Pancreas (tissue), 10 donors: ENCODE data around the gene LLPH. TPM values are rescaled to one million over a fixed set of nuclear protein-coding genes. Genes with fewer than 3 reads are reported as not detected.

Experiments used
- ATAC-seq, 4 donors: fragments of 200-7000 bp; cut with Tn5 transposase; one replicate each; pipeline versions ENCODE4 v1.8.0 to v1.9.1; 2020; ENCODE audit warnings: mild to moderate bottlenecking in 4 of 4, moderate library complexity in 4 of 4
- DNase-seq, 6 donors: peaks; one replicate each; pipeline ENCODE4 v3.0.0-alpha.2; 2020
- FAIRE-seq: peaks from 2 replicates; lab custom pipeline; 2012; peaks lifted over from hg19 to GRCh38; lab: Jason Lieb, UNC
- H3K27ac ChIP-seq, 4 donors: fragments of 200-600 bp; sonication (generic); 1 replicate in 3 of 4; 2 replicates in 1 of 4; pipeline versions ENCODE4 v1.5.0 to v1.8.0; 2020
- H3K27me3 ChIP-seq, 4 donors: fragments of 200-600 bp; one replicate each; pipeline ENCODE4 v1.8.0; 2021
- H3K36me3 ChIP-seq, 3 donors: fragments of 200-600 bp; sonication (generic) in 1 of 3; one replicate each; pipeline versions ENCODE4 v1.5.0 to v1.8.0; 2020 to 2021
- H3K4me1 ChIP-seq, 3 donors: fragments of 200-600 bp; one replicate each; pipeline ENCODE4 v1.8.0; 2021
- H3K4me3 ChIP-seq, 4 donors: fragments of 200-600 bp; sonication (generic) in 2 of 4; one replicate each; pipeline versions ENCODE4 v1.5.0 to v1.8.0; 2020 to 2021
- H3K9me3 ChIP-seq, 4 donors: fragments of 200-600 bp; one replicate each; pipeline ENCODE4 v1.8.0; 2021
- WGBS, 2 donors: extraction: QIAGEN DNeasy Blood & Tissue Kit; methylation state at CpG; one replicate each; pipeline ENCODE4 v1.1.7; 2013; 5-methylcytosine and 5-hydroxymethylcytosine counted together
- intact Hi-C, 3 donors: fragments of 100-400 bp; cut with DNase I; formaldehyde crosslinking; loops; one replicate each; pipeline versions ENCODE4 v1.11.1 to v1.14.2; 2022
- polyA plus RNA-seq, 2 donors: library from polyadenylated mRNA; stranded (reverse); fragments of 200-250 nt; gene quantifications; one replicate each; pipeline ENCODE4 v1.2.3, GENCODE V29; 2013
- total RNA-seq, 6 donors: library from RNA; stranded (reverse); fragmentation: NEBNext Ultra II Directional in 4 of 6; extraction: Animal tissue kit (Norgen Biotek cat#: 25700) in 4 of 6; gene quantifications; one replicate each; pipeline versions ENCODE4 v1.2.1 to v1.2.4, GENCODE V29; 2021 to 2023
- TF ChIP-seq, protein P1 (sequence below), 4 donors: fragments of 200-600 bp; sonication (generic) in 3 of 4; IDR thresholded peaks; one replicate each; pipeline versions ENCODE4 v1.5.0 to v1.8.0; 2021; ENCODE audit warnings: antibody characterized with exemption in 4 of 4
- donor health status: healthy with polysubstance abuse.
- donor health status: DM: no; HTN: no; CAD: no; lungs with moderate emphysema.
- donor health status: DM: no; HTN: no; CAD: no.
- donor health status: control.
- donor health status: control.
- donor health status: Bipolar disorder and iron deficiency.
- donor health status: DM: yes; HTN: yes; CAD: no.
- donor health status: DM: no; HTN: no; CAD: no.
- donor health status: DM: no; HTN: no; CAD: no.
- donor health status: DM: yes; HTN: yes; CAD: no.

Gene LLPH
- total and polyA plus RNA-seq, 8 donors = 3.8 to 10.5 (median 7.9) TPM

DNA sequence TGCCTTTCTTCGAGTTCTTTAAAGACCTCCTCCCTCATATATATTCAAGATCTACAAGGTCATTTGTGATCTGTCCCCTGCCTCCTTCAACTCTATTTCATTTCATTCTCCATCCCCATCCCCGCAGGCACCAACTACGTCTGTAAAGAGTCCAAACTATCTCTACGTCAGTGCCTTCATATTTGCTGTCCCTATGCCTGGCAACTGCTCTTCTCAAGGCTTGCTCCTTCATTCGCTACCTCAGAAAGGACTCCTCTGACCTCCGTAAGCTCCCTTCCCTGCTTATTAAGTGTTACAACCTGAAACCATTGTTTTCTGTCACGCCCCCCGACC, 650 bp downstream of the LLPH start:
- Histone ChIP-seq H3K27ac (no peak overlapping the region), H3K27me3 (no peaks in the 10 kb centered on the region), H3K36me3 (peaks cover 0 to 3% (median 0%) of the 10 kb centered on the region in 3 donors), H3K4me3 (peak overlapping the region; percentile 67 to 99 (median 76)), H3K9me3 (no peaks in the 10 kb centered on the region), H3K4me1 (peaks cover 7 to 13% (median 12%) of the 10 kb centered on the region in 3 donors)
- intact Hi-C loops = no loop called here
- 1% methylated on average over 8 of the region's 8 CpGs for WGBS, 2 donors
- TF ChIP-seq, protein P1, sequence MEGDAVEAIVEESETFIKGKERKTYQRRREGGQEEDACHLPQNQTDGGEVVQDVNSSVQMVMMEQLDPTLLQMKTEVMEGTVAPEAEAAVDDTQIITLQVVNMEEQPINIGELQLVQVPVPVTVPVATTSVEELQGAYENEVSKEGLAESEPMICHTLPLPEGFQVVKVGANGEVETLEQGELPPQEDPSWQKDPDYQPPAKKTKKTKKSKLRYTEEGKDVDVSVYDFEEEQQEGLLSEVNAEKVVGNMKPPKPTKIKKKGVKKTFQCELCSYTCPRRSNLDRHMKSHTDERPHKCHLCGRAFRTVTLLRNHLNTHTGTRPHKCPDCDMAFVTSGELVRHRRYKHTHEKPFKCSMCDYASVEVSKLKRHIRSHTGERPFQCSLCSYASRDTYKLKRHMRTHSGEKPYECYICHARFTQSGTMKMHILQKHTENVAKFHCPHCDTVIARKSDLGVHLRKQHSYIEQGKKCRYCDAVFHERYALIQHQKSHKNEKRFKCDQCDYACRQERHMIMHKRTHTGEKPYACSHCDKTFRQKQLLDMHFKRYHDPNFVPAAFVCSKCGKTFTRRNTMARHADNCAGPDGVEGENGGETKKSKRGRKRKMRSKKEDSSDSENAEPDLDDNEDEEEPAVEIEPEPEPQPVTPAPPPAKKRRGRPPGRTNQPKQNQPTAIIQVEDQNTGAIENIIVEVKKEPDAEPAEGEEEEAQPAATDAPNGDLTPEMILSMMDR (IDR thresholded peaks at IDR 0.05) = no peak
- DNase-seq (no peak), ATAC-seq (peak; percentile 9 to 24 (median 18)), FAIRE-seq (no peak)

DNA sequence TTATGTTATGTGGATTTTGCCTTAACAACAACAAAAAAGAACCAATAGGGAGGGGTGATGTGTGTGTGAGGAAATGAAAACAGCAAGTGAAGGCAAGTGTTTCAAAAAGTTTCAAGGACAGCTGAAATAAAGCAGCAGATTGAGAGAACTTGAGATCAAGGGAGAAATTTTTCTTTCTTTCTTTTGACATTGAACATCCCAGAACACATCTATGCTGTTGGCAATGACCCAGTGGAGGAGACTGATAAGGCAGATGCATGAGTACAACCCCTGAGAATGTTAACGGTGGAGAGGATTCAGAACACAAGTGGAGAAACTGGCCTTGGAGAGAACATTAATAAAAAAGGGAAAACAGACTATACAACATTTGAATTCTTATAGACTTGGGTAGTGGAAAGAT, 2.9 kb downstream of the LLPH start:
- TF ChIP-seq, protein P1 (IDR thresholded peaks at IDR 0.05) = no peak

DNA sequence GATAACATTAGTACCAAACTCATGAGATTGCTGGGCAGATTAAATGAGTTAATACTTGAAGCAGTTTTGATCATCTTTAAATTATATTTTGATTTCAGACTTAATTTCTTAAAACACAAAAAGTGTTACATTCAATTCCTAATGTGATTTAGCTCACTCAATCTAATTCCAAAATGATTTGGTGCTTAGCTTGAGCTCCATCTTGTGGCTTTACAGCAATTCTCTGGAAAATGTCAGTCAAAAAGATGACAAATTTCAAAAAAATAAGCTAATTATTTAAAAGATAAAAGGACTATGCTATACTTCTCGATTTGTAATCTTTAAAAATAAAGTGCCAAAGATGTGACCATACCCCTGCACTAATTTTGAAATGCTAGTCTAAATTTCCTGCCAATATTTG, 10.1 kb downstream of the LLPH start:
- intact Hi-C loops = no loop called here
- no peak for ATAC-seq
- 40 to 54% methylated on average over 1 of the region's 1 CpG for WGBS, 2 donors

More for the DNA sequence above, 2.9 kb downstream of the LLPH start:
- Histone ChIP-seq H3K4me3 (no peak overlapping the region), H3K27me3 (no peaks in the 10 kb centered on the region), H3K36me3 (peaks cover 0 to 26% (median 0%) of the 10 kb centered on the region in 3 donors), H3K9me3 (no peaks in the 10 kb centered on the region), H3K4me1 (peaks cover 7 to 13% (median 12%) of the 10 kb centered on the region in 3 donors), H3K27ac (no peak overlapping the region)
- DNase-seq (no peak), ATAC-seq (no peak), FAIRE-seq (no peak)
- WGBS, 2 donors = 32 to 42% methylated on average over 1 of the region's 1 CpG
- intact Hi-C loops = no loop called here

DNA sequence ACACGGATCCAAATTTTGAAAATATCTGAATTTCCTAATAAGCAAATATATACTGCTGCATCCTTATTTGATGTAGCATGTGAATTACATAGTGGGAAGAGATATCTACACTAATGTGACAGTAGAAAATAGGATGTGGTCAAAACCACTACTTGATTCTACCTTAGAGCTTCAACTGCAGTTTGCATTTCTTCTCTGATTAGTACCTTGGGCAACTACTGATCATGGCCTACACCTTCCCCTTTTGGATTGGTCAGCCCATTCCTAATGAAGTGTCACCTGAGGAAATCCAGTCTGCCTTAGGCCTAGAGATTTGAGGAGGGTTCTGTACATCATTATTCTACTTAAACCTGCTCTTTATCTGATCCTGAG, 10.7 kb downstream of the LLPH start:
- TF ChIP-seq, protein P1 (IDR thresholded peaks at IDR 0.05) = no peak
- no peaks in the 10 kb centered on the region for H3K4me1 ChIP-seq
- intact Hi-C loops = no loop called here
- H3K27me3 ChIP-seq = no peaks in the 10 kb centered on the region
- ATAC-seq (no peak), FAIRE-seq (no peak), DNase-seq (no peak)
- H3K4me3 ChIP-seq = no peak overlapping the region
- 91 to 92% methylated on average over 1 of the region's 1 CpG for WGBS, 2 donors
- no peaks in the 10 kb centered on the region for H3K9me3 ChIP-seq
- peaks cover 0 to 27% (median 0%) of the 10 kb centered on the region in 3 donors for H3K36me3 ChIP-seq
- H3K27ac ChIP-seq = no peak overlapping the region

More for the DNA sequence above, 10.1 kb downstream of the LLPH start:
- no peaks in the 10 kb centered on the region for H3K27me3 ChIP-seq
- no peak overlapping the region for H3K27ac ChIP-seq
- FAIRE-seq (no peak), DNase-seq (no peak)
- peaks cover 0 to 30% (median 0%) of the 10 kb centered on the region in 3 donors for H3K36me3 ChIP-seq
- TF ChIP-seq, protein P1 (IDR thresholded peaks at IDR 0.05) = no peak
- no peak overlapping the region for H3K4me3 ChIP-seq
- H3K9me3 ChIP-seq = no peaks in the 10 kb centered on the region
- no peaks in the 10 kb centered on the region for H3K4me1 ChIP-seq

DNA sequence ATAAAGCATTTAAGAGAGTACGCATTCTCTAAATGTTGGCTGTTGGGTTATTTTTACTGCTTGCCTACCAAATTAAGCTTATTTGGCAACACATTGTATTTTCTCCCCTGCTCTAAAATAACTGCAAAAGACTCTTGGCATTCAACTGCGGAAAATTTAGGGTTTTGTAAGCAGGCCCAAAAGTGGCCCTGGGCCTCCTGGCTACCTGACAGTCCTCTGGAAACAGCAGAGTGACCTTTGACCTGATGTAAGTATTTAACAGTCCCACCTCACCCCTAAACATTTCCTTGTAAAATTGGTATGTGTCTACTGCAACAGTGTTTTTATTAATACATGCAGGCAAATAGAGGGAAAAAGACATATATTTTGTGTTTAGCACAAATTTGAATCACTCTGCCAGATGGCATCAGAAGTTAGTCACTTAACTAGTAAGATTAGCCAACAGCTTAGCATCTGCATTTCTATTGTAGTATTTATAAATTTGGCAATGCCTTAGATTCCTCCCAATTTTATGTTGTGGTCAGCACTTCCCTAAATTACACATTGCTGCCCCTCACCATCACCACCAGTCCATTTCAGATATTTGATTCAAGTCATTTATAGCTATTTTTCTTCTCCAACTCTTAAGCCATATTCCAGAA, 11.2 kb downstream of the LLPH start:
- TF ChIP-seq, protein P1 (IDR thresholded peaks at IDR 0.05) = no peak
- Histone ChIP-seq H3K36me3 (peaks cover 0 to 22% (median 0%) of the 10 kb centered on the region in 3 donors), H3K4me3 (no peak overlapping the region), H3K9me3 (no peaks in the 10 kb centered on the region), H3K4me1 (no peaks in the 10 kb centered on the region), H3K27me3 (no peaks in the 10 kb centered on the region), H3K27ac (no peak overlapping the region)
- WGBS, 2 donors = 86 to 90% methylated on average over 2 of the region's 2 CpGs
- DNase-seq (no peak), FAIRE-seq (no peak), ATAC-seq (no peak)
- intact Hi-C loops = no loop called here
